K562 (cell line): Measurements from ENCODE around the gene FGF22. TPM values are rescaled to one million over a fixed set of nuclear protein-coding genes. Genes with fewer than 3 reads are reported as not detected.

Source experiments
- ATAC-seq: fragments of 200-7000 bp; cut with Tn5 transposase; 3 replicates; pipeline ENCODE4 v1.9.1; 2020; ENCODE audit warnings: moderate library complexity
- BruUV-seq: library from RNA; stranded (reverse); fragments of 400-500 nt; replicated peaks from 2 replicates; lab custom pipeline; 2021; lab: Mats Ljungman, UMichigan
- CTCF ChIA-PET: fragments of 300-600 bp; formaldehyde crosslinking; extraction: SDS; loops from one replicate; lab custom pipeline; 2021; ENCODE audit warnings: low intra/inter-chr PET ratio; lab: Yijun Ruan, JAX
- POLR2A ChIA-PET: fragments of 300-600, 350-650 bp; sonication (Branson Sonifier 250); formaldehyde crosslinking; extraction: SDS; loops from one replicate; lab custom pipeline; 2021; ENCODE audit warnings: antibody characterized with exemption, inconsistent platforms; lab: Yijun Ruan, JAX
- DNase-seq, 4 experiments: peaks; one replicate each; pipeline versions ENCODE4 v3.0.0 to v3.0.0-alpha.2; 2011 to 2018; ENCODE audit warnings: low spot score in 3 of 4, mixed read lengths in 3 of 4; ENCODE audit errors: extremely low read depth in 1 of 4
- FAIRE-seq: peaks from 2 replicates; lab custom pipeline; 2011; peaks lifted over from hg19 to GRCh38; lab: Jason Lieb, UNC
- H2AFZ ChIP-seq: 2 replicates; pipeline ENCODE4 v1.6.0; 2011; ENCODE audit warnings: low read depth, low read length, control low read depth, inconsistent platforms
- H3K27ac ChIP-seq: fragments of 200-600 bp; 3 replicates; pipeline ENCODE4 v1.8.0; 2011; ENCODE audit warnings: low read depth, mild to moderate bottlenecking, control low read depth, inconsistent platforms, low read length, moderate library complexity, mixed read lengths; ENCODE audit errors: extremely low read depth
- H3K27me3 ChIP-seq, 2 experiments: fragments of 300-600 bp in 1 of 2; 2 replicates in 1 of 2; 3 replicates in 1 of 2; pipeline versions ENCODE4 v1.6.0 to v1.8.0; 2011; ENCODE audit warnings: inconsistent platforms in 2 of 2, low read length in 2 of 2, mild to moderate bottlenecking in 1 of 2, mixed read lengths in 1 of 2, moderate library complexity in 1 of 2; ENCODE audit not compliant: control insufficient read depth in 2 of 2, insufficient read depth in 2 of 2
- H3K36me3 ChIP-seq: fragments of 300-600 bp; 3 replicates; pipeline ENCODE4 v1.8.0; 2011; ENCODE audit warnings: mild to moderate bottlenecking, low read length, inconsistent platforms; ENCODE audit not compliant: control insufficient read depth, insufficient read depth
- H3K4me1 ChIP-seq, 2 experiments: fragments of 200-600 bp in 1 of 2; replicated peaks in 1 of 2; 2 replicates in 1 of 2; 3 replicates in 1 of 2; pipeline versions ENCODE4 v1.5.1 to v1.8.0; 2011; ENCODE audit warnings: inconsistent platforms in 2 of 2, low read length in 2 of 2, mild to moderate bottlenecking in 1 of 2, mixed read lengths in 1 of 2, moderate library complexity in 1 of 2; ENCODE audit not compliant: control insufficient read depth in 2 of 2, insufficient read depth in 2 of 2
- H3K4me2 ChIP-seq: 2 replicates; pipeline ENCODE4 v1.6.1; 2011; ENCODE audit warnings: low read length, control low read depth, inconsistent platforms, mixed read lengths; ENCODE audit not compliant: insufficient read depth
- H3K4me3 ChIP-seq: fragments of 200-600 bp; sonication (generic), shearing (Covaris generic); 2 replicates; pipeline ENCODE4 v1.5.1; 2016; ENCODE audit warnings: control low read depth, inconsistent platforms
- H3K79me2 ChIP-seq: fragments of 200-600 bp; 3 replicates; pipeline ENCODE4 v1.8.0; 2011; ENCODE audit warnings: low read length, inconsistent platforms; ENCODE audit not compliant: control insufficient read depth, insufficient read depth
- H3K9ac ChIP-seq, 2 experiments: 2 replicates each; pipeline versions ENCODE4 v1.6.0 to v1.6.1; 2011; ENCODE audit warnings: low read depth in 2 of 2, low read length in 2 of 2, control low read depth in 1 of 2, inconsistent platforms in 1 of 2, mild to moderate bottlenecking in 1 of 2, mixed read lengths in 1 of 2; ENCODE audit not compliant: insufficient read depth in 1 of 2
- H3K9me1 ChIP-seq: one replicate; pipeline ENCODE4 v1.6.0; 2011; ENCODE audit warnings: inconsistent platforms, mild to moderate bottlenecking, low read length, moderate library complexity; ENCODE audit not compliant: control insufficient read depth, insufficient read depth
- H3K9me3 ChIP-seq: replicated peaks from 2 replicates; pipeline ENCODE4 v1.5.1; 2011; ENCODE audit warnings: low read depth, low read length, inconsistent platforms; ENCODE audit not compliant: control insufficient read depth, insufficient read depth
- H4K20me1 ChIP-seq: replicated peaks from 2 replicates; pipeline ENCODE4 v1.6.1; 2011; ENCODE audit warnings: low read length, inconsistent platforms, mixed read lengths; ENCODE audit not compliant: control insufficient read depth, insufficient read depth
- CBFA2T2 ChIP-seq: fragments of 450-650 bp; conservative IDR thresholded peaks from 2 replicates; pipeline ENCODE4 v1.6.1; 2017; ENCODE audit warnings: mild to moderate bottlenecking
- CHD2 ChIP-seq: IDR thresholded peaks from 2 replicates; pipeline ENCODE4 v1.6.1; 2011; ENCODE audit warnings: low read depth, low read length
- NCOA1 ChIP-seq: fragments of 450-650 bp; IDR thresholded peaks from 2 replicates; pipeline ENCODE4 v1.6.1; 2016; ENCODE audit warnings: low read depth
- NFIC ChIP-seq: fragments of 450-650 bp; IDR thresholded peaks from 2 replicates; pipeline ENCODE4 v1.6.1; 2017; ENCODE audit warnings: mild to moderate bottlenecking, inconsistent platforms
- POLR2B ChIP-seq: fragments of 450-650 bp; IDR thresholded peaks from 2 replicates; pipeline ENCODE4 v1.6.1; 2018; ENCODE audit warnings: low read depth; ENCODE audit not compliant: partially characterized antibody
- POLR2G ChIP-seq: fragments of 200-400 bp; formaldehyde crosslinking; IDR thresholded peaks from 2 replicates; pipeline ENCODE4 v1.6.1; 2017; ENCODE audit warnings: low read depth, mild to moderate bottlenecking, antibody characterized with exemption, low read length, moderate library complexity
- RBM15 ChIP-seq: fragments of 200-400 bp; formaldehyde crosslinking; IDR thresholded peaks from 2 replicates; pipeline ENCODE4 v1.6.1; 2018; ENCODE audit warnings: mild to moderate bottlenecking, low read length, moderate library complexity; ENCODE audit not compliant: insufficient read depth
- SIN3A ChIP-seq, 2 experiments: fragments of 150-350 bp in 1 of 2; IDR thresholded peaks; 2 replicates each; pipeline ENCODE4 v1.6.1; 2011 to 2016; ENCODE audit warnings: borderline replicate concordance in 2 of 2, low read depth in 2 of 2, low read length in 2 of 2, mild to moderate bottlenecking in 2 of 2, moderate library complexity in 2 of 2; ENCODE audit not compliant: control insufficient read depth in 1 of 2
- WGBS: fragments of 100-300 bp; shearing (Covaris generic); methylation state at CpG from one replicate; pipeline ENCODE4 v1.1.6; 2016; ENCODE audit warnings: low coverage, mixed read lengths; ENCODE audit not compliant: insufficient coverage; ENCODE audit errors: missing lambda C conversion rate; 5-methylcytosine and 5-hydroxymethylcytosine counted together
- in situ Hi-C: fragments of 300-500 bp; cut with MboI; formaldehyde crosslinking; loops from 4 replicates; pipeline ENCODE4 v1.15.0; 2018; ENCODE audit warnings: inconsistent platforms, mixed read lengths
- intact Hi-C: fragments of 100-400 bp; cut with micrococcal nuclease; formaldehyde crosslinking; loops from 2 replicates; pipeline ENCODE4 v1.14.2; 2022
- polyA plus RNA-seq, 8 experiments: library from polyadenylated mRNA; depleted of rRNA in 4 of 8; stranded (reverse) in 5 of 8; unstranded in 3 of 8; fragments of >200 nt; fragmentation: Nextera tagmentation in 2 of 8; fragmentation: Illumina TruSeq in 1 of 8; extraction: Ambion mirVana in 2 of 8; extraction: Trizol in 1 of 8; gene quantifications; 2 replicates each; pipeline versions ENCODE4 v1.2.1 to v1.2.3, GENCODE V29; 2011 to 2014; ENCODE audit warnings: inconsistent platforms in 1 of 8, missing spikeins in 1 of 8
- total RNA-seq, 7 experiments: library from RNA; depleted of rRNA in 6 of 7; stranded (reverse); fragments of >200 nt in 6 of 7; fragmentation: Illumina TruSeq in 2 of 7; extraction: Trizol in 2 of 7; gene quantifications; 2 replicates each; pipeline versions ENCODE4 v1.2.1 to v1.2.3, GENCODE V29; 2011 to 2021; ENCODE audit warnings: low replicate concordance in 1 of 7
- TF ChIP-seq, protein P1 (sequence below): fragments of 200-600 bp; sonication (generic); IDR thresholded peaks from one replicate; pipeline ENCODE4 v1.6.1; 2012; ENCODE audit warnings: mild to moderate bottlenecking, low read depth, low read length, inconsistent platforms
- TF ChIP-seq, protein P2 (sequence below): sonication (generic); formaldehyde crosslinking; IDR thresholded peaks from 2 replicates; pipeline ENCODE4 v1.8.1; 2023; ENCODE audit warnings: mild to moderate bottlenecking, missing genetic modification reagents

FGF22 gene
- total and polyA plus RNA-seq, 9 of the 15 experiments (the other 6 are each of a cell fraction or from before 2014, with no cell fraction given), result 0.14 to 2.2 (median 0.86) TPM; not detected in 4

DNA sequence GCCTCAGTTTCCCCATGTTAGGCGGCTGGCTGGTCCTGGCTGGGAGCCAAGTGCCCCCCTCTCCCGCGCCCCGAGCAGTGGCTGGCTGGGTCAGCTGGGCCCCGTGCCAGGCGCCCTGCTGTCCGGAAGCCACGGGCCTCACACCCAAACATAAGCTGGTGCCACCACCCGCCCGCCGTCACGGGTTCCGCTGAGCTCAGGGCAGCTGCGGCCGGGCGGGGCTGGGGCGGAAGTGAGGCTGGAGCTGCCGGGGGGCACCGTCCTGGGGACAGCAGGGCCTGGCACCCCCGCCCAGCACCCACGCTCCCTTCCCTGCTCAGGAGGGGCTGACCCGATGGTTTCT lies 30.7 kb upstream of the FGF22 start:
- Histone ChIP-seq H3K79me2 (no peaks in the 10 kb centered on the region), H3K36me3 (peaks cover 12% of the 10 kb centered on the region; the same call in 2 of the 3 replicates), H3K27me3 (no peaks in the 10 kb centered on the region), H3K9me3 (no peaks in the 10 kb centered on the region; the same call in 1 of the 2 replicates), H3K27ac (no peak overlapping the region), H2AFZ (no peak overlapping the region), H3K9ac (no peak overlapping the region), H4K20me1 (no peaks in the 10 kb centered on the region), H3K4me1 (peaks cover 17 to 66% of the 10 kb centered on the region in 2 experiments), H3K9me1 (no peaks in the 10 kb centered on the region), H3K4me3 (no peak overlapping the region), H3K4me2 (no peak overlapping the region)
- intact Hi-C loops (no loop called here), in situ Hi-C loops (no loop called here)
- FAIRE-seq (no peak), ATAC-seq (no peak), DNase-seq (no peak)
- BruUV-seq, result no TSS peak
- CTCF ChIA-PET, result no interaction called here
- 85% methylated on average over 9 of the region's 22 CpGs for WGBS
- POLR2A ChIA-PET, result interaction anchor here (0.7 kb wide), 1 partner anchor 35 kb away, joined by 3 read pairs; no protein-coding TSS in a partner anchor
- TF ChIP-seq, protein P1, sequence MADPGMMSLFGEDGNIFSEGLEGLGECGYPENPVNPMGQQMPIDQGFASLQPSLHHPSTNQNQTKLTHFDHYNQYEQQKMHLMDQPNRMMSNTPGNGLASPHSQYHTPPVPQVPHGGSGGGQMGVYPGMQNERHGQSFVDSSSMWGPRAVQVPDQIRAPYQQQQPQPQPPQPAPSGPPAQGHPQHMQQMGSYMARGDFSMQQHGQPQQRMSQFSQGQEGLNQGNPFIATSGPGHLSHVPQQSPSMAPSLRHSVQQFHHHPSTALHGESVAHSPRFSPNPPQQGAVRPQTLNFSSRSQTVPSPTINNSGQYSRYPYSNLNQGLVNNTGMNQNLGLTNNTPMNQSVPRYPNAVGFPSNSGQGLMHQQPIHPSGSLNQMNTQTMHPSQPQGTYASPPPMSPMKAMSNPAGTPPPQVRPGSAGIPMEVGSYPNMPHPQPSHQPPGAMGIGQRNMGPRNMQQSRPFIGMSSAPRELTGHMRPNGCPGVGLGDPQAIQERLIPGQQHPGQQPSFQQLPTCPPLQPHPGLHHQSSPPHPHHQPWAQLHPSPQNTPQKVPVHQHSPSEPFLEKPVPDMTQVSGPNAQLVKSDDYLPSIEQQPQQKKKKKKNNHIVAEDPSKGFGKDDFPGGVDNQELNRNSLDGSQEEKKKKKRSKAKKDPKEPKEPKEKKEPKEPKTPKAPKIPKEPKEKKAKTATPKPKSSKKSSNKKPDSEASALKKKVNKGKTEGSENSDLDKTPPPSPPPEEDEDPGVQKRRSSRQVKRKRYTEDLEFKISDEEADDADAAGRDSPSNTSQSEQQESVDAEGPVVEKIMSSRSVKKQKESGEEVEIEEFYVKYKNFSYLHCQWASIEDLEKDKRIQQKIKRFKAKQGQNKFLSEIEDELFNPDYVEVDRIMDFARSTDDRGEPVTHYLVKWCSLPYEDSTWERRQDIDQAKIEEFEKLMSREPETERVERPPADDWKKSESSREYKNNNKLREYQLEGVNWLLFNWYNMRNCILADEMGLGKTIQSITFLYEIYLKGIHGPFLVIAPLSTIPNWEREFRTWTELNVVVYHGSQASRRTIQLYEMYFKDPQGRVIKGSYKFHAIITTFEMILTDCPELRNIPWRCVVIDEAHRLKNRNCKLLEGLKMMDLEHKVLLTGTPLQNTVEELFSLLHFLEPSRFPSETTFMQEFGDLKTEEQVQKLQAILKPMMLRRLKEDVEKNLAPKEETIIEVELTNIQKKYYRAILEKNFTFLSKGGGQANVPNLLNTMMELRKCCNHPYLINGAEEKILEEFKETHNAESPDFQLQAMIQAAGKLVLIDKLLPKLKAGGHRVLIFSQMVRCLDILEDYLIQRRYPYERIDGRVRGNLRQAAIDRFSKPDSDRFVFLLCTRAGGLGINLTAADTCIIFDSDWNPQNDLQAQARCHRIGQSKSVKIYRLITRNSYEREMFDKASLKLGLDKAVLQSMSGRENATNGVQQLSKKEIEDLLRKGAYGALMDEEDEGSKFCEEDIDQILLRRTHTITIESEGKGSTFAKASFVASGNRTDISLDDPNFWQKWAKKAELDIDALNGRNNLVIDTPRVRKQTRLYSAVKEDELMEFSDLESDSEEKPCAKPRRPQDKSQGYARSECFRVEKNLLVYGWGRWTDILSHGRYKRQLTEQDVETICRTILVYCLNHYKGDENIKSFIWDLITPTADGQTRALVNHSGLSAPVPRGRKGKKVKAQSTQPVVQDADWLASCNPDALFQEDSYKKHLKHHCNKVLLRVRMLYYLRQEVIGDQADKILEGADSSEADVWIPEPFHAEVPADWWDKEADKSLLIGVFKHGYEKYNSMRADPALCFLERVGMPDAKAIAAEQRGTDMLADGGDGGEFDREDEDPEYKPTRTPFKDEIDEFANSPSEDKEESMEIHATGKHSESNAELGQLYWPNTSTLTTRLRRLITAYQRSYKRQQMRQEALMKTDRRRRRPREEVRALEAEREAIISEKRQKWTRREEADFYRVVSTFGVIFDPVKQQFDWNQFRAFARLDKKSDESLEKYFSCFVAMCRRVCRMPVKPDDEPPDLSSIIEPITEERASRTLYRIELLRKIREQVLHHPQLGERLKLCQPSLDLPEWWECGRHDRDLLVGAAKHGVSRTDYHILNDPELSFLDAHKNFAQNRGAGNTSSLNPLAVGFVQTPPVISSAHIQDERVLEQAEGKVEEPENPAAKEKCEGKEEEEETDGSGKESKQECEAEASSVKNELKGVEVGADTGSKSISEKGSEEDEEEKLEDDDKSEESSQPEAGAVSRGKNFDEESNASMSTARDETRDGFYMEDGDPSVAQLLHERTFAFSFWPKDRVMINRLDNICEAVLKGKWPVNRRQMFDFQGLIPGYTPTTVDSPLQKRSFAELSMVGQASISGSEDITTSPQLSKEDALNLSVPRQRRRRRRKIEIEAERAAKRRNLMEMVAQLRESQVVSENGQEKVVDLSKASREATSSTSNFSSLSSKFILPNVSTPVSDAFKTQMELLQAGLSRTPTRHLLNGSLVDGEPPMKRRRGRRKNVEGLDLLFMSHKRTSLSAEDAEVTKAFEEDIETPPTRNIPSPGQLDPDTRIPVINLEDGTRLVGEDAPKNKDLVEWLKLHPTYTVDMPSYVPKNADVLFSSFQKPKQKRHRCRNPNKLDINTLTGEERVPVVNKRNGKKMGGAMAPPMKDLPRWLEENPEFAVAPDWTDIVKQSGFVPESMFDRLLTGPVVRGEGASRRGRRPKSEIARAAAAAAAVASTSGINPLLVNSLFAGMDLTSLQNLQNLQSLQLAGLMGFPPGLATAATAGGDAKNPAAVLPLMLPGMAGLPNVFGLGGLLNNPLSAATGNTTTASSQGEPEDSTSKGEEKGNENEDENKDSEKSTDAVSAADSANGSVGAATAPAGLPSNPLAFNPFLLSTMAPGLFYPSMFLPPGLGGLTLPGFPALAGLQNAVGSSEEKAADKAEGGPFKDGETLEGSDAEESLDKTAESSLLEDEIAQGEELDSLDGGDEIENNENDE, result no peak
- TF ChIP-seq POLR2G (0 out of 2 replicates have a peak, but pooled peaks have one; percentile 20), NCOA1 (no peak), NFIC (peak; percentile 71), CBFA2T2 (no peak), CHD2 (no peak), SIN3A (IDR thresholded peaks at IDR 0.05; ENCODE audit: borderline replicate concordance in 2 of 2, control insufficient read depth in 1 of 2, low read depth in 2 of 2, low read length in 2 of 2) (no peak), POLR2B (no peak), RBM15 (no peak)
- TF ChIP-seq, protein P2, sequence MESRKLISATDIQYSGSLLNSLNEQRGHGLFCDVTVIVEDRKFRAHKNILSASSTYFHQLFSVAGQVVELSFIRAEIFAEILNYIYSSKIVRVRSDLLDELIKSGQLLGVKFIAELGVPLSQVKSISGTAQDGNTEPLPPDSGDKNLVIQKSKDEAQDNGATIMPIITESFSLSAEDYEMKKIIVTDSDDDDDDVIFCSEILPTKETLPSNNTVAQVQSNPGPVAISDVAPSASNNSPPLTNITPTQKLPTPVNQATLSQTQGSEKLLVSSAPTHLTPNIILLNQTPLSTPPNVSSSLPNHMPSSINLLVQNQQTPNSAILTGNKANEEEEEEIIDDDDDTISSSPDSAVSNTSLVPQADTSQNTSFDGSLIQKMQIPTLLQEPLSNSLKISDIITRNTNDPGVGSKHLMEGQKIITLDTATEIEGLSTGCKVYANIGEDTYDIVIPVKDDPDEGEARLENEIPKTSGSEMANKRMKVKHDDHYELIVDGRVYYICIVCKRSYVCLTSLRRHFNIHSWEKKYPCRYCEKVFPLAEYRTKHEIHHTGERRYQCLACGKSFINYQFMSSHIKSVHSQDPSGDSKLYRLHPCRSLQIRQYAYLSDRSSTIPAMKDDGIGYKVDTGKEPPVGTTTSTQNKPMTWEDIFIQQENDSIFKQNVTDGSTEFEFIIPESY (CRISPR knock-in tag), result peak; percentile 31; the same call in 1 of the 2 replicates
